LoVo (cell line): ENCODE measurements around the gene CACNB4.
A peak's percentile ranks its signal among the peaks of the same experiment; 100 is the strongest.
"Not testable (repeated sequence)": the region's sequence is repeated elsewhere in the genome, so short reads cannot be mapped to it uniquely, and the experiment has no call there.

Experiments used
- DNase-seq: peaks from one replicate; pipeline ENCODE4 v3.0.0-alpha.2; 2016; ENCODE audit warnings: low spot score

The CACNB4 gene

DNA sequence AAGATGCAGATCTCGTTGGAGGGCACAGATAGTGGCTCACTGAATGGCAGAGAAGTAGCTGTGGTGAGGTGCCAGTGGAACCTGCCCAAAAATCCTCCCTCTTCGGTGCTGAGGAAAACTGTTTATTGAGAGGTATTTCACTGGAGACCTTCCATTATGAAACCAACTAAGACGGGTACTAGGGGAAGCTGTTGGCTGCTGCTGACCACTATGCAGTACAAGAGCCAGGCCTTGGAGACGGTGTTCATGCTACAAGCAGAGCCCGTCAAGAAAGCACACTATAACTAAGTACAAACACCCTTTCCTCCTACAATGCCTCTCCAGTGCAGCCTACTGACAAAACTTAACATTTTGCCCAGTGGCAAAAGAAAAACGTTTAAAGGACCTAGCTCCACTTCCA is 275.2 kb downstream of the CACNB4 start:
- DNase-seq, result no peak

DNA sequence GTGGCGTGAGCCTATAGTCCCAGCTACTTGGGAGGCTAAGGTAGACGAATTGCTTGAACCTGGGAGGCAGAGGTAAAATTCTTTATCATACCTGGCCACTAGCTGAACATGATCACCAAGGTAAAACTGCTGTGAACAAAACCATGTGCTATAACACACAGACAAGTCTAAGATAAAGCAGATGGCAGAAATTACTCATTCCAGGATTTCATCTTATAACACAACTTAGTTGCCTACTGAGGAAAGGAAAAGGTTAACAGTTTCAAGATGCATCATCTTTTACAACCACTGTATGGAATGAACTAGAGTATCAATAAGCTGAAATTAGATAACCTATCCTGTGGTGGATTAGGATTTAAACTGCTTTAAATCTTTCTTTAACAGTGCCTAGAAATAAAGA is 278.9 kb downstream of the CACNB4 start:
- no peak for DNase-seq

DNA sequence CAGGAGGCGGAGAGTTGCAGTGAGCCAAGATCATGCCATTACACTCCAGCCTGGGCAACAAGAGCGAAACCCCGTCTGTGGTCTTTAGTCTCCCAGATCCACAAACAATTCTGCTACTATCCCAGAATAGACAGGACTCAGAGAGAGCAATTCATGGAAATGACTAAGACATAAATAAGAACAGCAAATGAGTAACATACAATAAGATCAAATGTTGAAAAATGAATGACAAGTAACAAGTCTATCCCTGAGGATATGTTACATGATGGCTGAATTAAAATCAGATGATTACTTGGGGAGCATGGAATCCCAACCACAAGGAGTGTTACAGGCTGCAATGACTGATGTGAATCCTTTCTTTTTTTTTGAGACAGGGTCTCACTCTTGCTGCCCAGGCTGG is 280.9 kb downstream of the CACNB4 start:
- no peak for DNase-seq

DNA sequence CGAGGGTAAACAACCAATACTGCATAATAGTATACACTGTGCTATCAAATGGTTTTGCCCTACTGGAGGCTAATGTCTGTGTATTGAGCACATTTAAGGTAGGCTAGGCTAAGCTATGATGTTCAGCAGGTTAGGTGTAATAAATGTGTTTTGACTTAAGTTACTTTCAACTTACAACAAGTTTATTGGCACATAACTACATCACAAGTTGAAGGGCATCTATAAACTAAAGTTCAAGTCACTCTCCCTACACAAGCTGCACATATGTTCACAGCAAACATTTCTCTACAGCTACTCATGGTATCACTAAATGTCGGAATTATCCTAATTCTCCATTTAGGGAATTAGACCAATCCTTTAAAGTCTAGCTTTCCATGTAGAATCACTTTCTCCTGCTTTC is 282.0 kb downstream of the CACNB4 start:
- no peak for DNase-seq

- DNase-seq, result no peak
Measured at GRCh38 chr2:151815821-151816489, 282.9 kb downstream of the CACNB4 start.

- no peak for DNase-seq
Measured at GRCh38 chr2:151810489-151810888, 288.4 kb downstream of the CACNB4 start.

- DNase-seq, result no peak
Measured at GRCh38 chr2:151809073-151809383, 289.8 kb downstream of the CACNB4 start.

- peak; percentile 7 for DNase-seq
Measured at GRCh38 chr2:151808258-151809072, 290.4 kb downstream of the CACNB4 start.

DNA sequence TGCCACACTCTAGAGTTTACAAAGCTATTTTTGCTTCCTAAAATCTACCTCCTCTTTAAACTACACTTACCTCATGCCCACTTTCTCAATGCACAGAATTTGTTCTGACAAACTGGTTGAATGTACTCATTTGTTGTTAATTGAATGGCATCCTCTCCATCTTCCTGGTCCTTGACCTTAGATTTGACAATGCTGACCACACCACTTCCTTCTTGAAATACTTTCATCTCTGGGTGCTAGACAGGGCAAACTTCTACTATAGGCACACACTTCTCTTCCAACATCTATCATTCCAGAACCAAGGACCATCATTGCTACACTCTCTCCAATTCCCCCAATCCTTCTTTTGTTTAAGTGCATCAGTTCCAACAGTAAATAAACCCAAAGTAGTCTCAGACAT is 292.9 kb downstream of the CACNB4 start:
- no peak for DNase-seq

GRCh38 chr2:151805343-151805742 is 293.5 kb downstream of the CACNB4 start:
- no peak for DNase-seq

- DNase-seq, result no peak
Measured at GRCh38 chr2:151803811-151804210, 295.0 kb downstream of the CACNB4 start.

DNA sequence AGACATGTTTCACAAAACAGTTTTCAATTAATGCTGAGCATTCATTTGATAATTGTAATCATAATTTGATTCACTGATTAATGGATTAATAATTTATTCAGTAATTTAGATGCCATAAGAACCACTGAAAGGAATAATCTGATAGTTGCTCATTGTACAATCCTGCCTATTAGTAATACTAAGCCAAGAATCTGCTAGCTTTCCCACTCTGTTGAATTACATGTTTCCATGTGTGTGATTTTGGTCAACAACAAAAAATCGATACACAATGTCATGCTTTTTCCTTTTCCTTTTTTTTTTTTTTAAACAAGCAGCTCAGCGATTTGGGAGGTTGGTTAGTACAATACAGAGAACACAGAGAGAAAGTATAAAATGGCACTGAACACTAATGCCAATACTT is 296.5 kb downstream of the CACNB4 start:
- no peak for DNase-seq

- no peak for DNase-seq
Measured at GRCh38 chr2:151799886-151800292, 299.0 kb downstream of the CACNB4 start.

GRCh38 chr2:151796774-151797173 is 302.1 kb downstream of the CACNB4 start:
- no peak for DNase-seq

DNA sequence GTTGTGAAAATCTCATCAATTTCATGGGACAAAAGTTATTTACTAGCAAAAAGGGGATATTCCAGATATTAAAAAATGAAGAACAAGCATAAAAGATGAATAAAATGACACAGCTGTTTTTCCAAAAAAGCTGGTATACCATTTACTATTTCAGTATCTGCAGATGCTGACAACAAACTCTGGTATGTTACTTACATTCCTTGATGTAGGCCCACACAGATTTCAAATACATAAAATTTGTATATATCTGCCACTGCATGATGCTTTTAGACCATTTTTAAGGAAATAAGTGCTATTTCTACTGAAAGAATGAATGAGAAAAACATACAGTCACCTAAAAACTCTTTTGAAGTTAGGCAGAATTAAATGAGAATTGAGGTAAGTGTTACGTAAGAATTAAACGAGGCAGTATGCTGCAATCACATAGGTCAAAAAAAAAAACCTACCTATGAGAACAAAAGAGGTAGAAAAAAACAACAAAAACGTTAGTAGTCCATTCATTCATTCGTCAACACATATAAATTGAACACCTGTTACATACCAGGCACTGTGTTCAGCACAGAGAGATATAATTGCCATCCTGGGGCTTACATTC is 303.1 kb downstream of the CACNB4 start:
- no peak for DNase-seq

DNA sequence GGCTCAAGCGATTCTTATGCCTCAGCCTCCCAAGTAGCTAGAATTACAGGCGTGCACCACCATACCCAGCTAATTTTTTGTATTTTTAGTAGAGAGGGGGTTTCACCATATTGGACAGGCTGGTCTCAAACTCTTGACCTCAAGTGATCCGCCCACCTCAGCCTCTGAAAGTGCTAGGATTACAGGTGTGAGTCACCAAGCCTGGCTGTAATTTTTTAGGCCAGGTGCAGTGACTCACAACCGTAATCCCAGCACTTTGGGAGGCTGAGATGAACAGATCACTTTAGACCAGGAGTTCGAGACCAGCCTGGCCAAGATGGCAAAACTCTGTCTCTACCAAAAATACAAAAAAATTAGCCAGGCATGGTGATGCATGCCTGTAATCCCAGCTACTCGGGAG is 304.4 kb downstream of the CACNB4 start:
- not testable (repeated sequence) for DNase-seq

GRCh38 chr2:151793123-151793522 is 305.7 kb downstream of the CACNB4 start:
- DNase-seq, result no peak

GRCh38 chr2:151792589-151792988 is 306.3 kb downstream of the CACNB4 start:
- DNase-seq, result no peak

GRCh38 chr2:151791545-151791944 is 307.3 kb downstream of the CACNB4 start:
- DNase-seq, result no peak

DNA sequence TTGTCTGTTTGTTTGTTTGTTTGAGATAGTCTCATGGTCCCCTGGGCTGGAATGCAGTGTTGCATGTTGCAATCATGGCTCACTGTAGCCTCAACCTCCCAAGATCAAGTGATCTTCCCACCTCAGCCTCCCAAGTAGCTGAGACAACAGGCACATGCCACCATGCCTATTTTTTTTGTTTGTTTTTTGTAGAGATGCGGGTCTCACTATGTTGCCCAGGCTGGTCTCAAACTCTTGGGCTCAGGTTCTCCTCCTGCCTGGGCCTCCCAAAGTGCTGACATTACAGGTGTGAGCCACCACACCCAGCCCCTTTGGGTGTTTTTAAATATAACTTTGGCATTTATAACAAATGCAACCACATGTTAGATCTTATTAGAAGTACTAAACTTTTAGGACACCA is 308.2 kb downstream of the CACNB4 start:
- no peak for DNase-seq

GRCh38 chr2:151789055-151789834 is 309.6 kb downstream of the CACNB4 start:
- DNase-seq, result no peak

DNA sequence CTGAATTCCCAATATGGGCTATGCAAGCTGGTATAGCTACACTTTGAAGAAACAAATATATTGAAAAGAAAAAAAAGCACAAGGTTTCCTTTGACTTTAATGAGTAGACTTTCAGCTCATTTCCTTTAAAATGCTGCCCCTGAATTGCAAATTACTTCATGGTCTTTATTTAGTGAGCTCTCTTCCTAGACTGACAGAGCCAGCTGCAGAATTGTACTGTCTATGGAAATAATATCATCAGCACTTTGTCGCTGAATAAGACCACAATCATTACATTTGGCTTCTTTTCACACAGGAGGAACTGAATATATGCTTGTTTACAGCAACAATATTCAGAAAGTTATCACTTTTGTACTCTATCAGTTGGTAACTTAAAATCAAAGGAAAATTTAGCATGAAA is 312.4 kb downstream of the CACNB4 start:
- no peak for DNase-seq

- no peak for DNase-seq
Measured at GRCh38 chr2:151786077-151786476, 312.8 kb downstream of the CACNB4 start.
